Heart left ventricle (tissue), 13 donors: Measurements from ENCODE around the gene WARS2.

Source experiments
- CTCF ChIP-seq, 12 donors: fragments of 200-600 bp; sonication (generic) in 4 of 12; IDR thresholded peaks; one replicate each; pipeline versions ENCODE4 v1.5.0 to v1.8.0; 2018 to 2022; ENCODE audit warnings: antibody characterized with exemption in 12 of 12, mild to moderate bottlenecking in 5 of 12
- POLR2A ChIP-seq, 2 donors: fragments of 450-650 bp; IDR thresholded peaks; one replicate each; pipeline ENCODE4 v1.6.1; 2017; ENCODE audit warnings: antibody characterized with exemption in 2 of 2, mild to moderate bottlenecking in 2 of 2, moderate library complexity in 2 of 2
- donor health status: ischemic (EF 13 %, LVEDD 7.1; RV severe dilation, severe dysfunction).
- donor health status: DM: no; HTN: yes; CAD: no.
- donor health status: DM: no; HTN: no; CAD: no.
- donor health status: ischemic (EF 25% LVEDD 6.9; RV normal size, moderate dysfunction).
- donor health status: ischemic (EF 25% LVEDD 5.7; RV mildly dilated, moderate dysfunction).
- donor health status: ischemic (EF 35%, LVEDD 5.7; RV mildly dilated, moderate dysfunction).
- donor health status: nonischemic (EF 11% LVEDD 7.7; RV severe dilation, severe dysfunction).
- donor health status: DM: yes; HTN: yes; CAD: no.
- donor health status: PGD.
- donor health status: ischemic (EF 29% LVEDD 5.4; RV normal size, mild dysfunction).
- donor health status: nonischemic (EF 23%, LVEDD 6.1; RV moderate dilation, normal function).

DNA sequence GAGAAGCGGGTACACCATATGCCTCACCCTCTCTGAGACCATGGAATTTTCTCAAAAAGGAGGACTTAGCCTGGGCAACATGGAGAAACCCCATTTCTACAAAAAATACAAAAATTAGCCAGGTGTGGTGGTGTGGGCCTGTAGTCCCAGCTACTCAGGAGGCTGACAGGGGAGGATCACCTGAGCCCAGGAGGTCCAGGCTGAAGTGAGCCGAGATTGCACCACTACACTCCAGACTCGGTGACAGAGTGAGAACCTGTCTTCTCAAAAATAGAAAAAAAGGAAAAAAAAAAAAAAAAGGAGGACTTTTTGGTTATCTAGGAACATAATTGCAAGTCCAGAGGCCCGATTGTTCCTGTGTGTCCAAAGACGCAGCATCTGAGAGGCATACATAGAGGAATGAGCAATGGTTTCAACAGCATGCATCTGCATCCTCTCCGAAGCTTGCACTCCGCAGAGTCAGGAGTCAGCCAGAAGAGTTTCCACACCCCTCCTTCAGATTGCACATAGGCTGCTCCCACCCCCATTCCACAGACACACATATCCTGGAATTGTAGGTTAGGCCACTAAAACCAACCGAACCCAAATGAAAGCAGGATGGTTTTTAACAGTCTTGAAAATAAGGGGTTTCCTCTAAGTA is 149.8 kb downstream of the WARS2 start:
- TF ChIP-seq CTCF (IDR thresholded peaks at IDR 0.05): no peak
- no peak for TF ChIP-seq POLR2A (IDR thresholded peaks at IDR 0.05)
